GM23338 (cell line): ENCODE measurements around the gene DNAH11. TPM values are rescaled to one million over a fixed set of nuclear protein-coding genes. Genes with fewer than 3 reads are reported as not detected.
"Not testable (repeated sequence)": the region's sequence is repeated elsewhere in the genome, so short reads cannot be mapped to it uniquely, and the experiment has no call there.

Experiments
- ATAC-seq: fragments of 200-7000 bp; cut with Tn5 transposase; 3 replicates; pipeline ENCODE4 v1.9.1; 2020
- DNase-seq: peaks from one replicate; pipeline ENCODE4 v3.0.0-alpha.2; 2015; ENCODE audit warnings: low spot score
- H2AFZ ChIP-seq: fragments of 200-600 bp; sonication (generic); 2 replicates; pipeline ENCODE4 v1.8.0; 2016; ENCODE audit warnings: antibody characterized with exemption, mild to moderate bottlenecking, moderate library complexity
- H3F3A ChIP-seq: fragments of 200-600 bp; sonication (generic); replicated peaks from 2 replicates; pipeline ENCODE4 v1.8.0; 2017; ENCODE audit warnings: antibody characterized with exemption, mixed run types, low read depth
- H3K27ac ChIP-seq: fragments of 200-600 bp; sonication (generic); 2 replicates; pipeline ENCODE4 v1.6.1; 2016; ENCODE audit warnings: low read depth
- H3K27me3 ChIP-seq: fragments of 200-600 bp; sonication (generic); 2 replicates; pipeline ENCODE4 v1.8.0; 2016; ENCODE audit warnings: mild to moderate bottlenecking, mixed run types, moderate library complexity; ENCODE audit not compliant: insufficient read depth
- H3K36me3 ChIP-seq: fragments of 200-600 bp; sonication (generic); 2 replicates; pipeline ENCODE4 v1.8.0; 2016; ENCODE audit warnings: mild to moderate bottlenecking; ENCODE audit not compliant: insufficient read depth
- H3K4me1 ChIP-seq: fragments of 200-600 bp; sonication (generic); 2 replicates; pipeline ENCODE4 v1.8.0; 2016; ENCODE audit warnings: mild to moderate bottlenecking, moderate library complexity; ENCODE audit not compliant: insufficient read depth
- H3K4me2 ChIP-seq: fragments of 200-600 bp; sonication (generic); 2 replicates; pipeline ENCODE4 v1.7.1; 2017; ENCODE audit warnings: mixed run types
- H3K4me3 ChIP-seq: fragments of 200-600 bp; sonication (generic); 2 replicates; pipeline ENCODE4 v1.6.1; 2016; ENCODE audit warnings: mixed run types
- H3K79me2 ChIP-seq: fragments of 200-600 bp; sonication (generic); replicated peaks from 2 replicates; pipeline ENCODE4 v1.8.0; 2017; ENCODE audit warnings: mild to moderate bottlenecking; ENCODE audit not compliant: insufficient read depth
- H3K9me2 ChIP-seq: fragments of 200-600 bp; sonication (generic); 2 replicates; pipeline ENCODE4 v1.8.0; 2017; ENCODE audit not compliant: insufficient read depth
- H4K20me1 ChIP-seq: fragments of 200-600 bp; sonication (generic); replicated peaks from 2 replicates; pipeline ENCODE4 v1.8.0; 2017; ENCODE audit warnings: mild to moderate bottlenecking; ENCODE audit not compliant: insufficient read depth
- H3K27ac Mint-ChIP-seq: 2 replicates; pipeline ENCODE4 v1.8.0; 2020; ENCODE audit warnings: inconsistent platforms, mild to moderate bottlenecking, moderate library complexity, mixed read lengths
- H3K27me3 Mint-ChIP-seq: 3 replicates; pipeline ENCODE4 v1.8.0; 2022; ENCODE audit warnings: low read depth, mild to moderate bottlenecking, moderate library complexity, mixed read lengths, inconsistent platforms; ENCODE audit not compliant: insufficient read depth, poor library complexity
- H3K36me3 Mint-ChIP-seq: 3 replicates; pipeline ENCODE4 v1.8.0; 2021; ENCODE audit warnings: low read depth, mild to moderate bottlenecking, inconsistent platforms, moderate library complexity, mixed read lengths
- H3K4me1 Mint-ChIP-seq: 3 replicates; pipeline ENCODE4 v1.8.0; 2020; ENCODE audit warnings: mild to moderate bottlenecking, inconsistent platforms, mixed read lengths
- H3K4me3 Mint-ChIP-seq: 3 replicates; pipeline ENCODE4 v1.8.0; 2021; ENCODE audit warnings: moderate library complexity, mild to moderate bottlenecking, inconsistent platforms, mixed read lengths
- H3K9me3 Mint-ChIP-seq: 3 replicates; pipeline ENCODE4 v1.8.0; 2020; ENCODE audit warnings: moderate library complexity, mild to moderate bottlenecking, inconsistent platforms, mixed read lengths
- EZH2phosphoT487 ChIP-seq: fragments of 200-600 bp; sonication (generic); IDR thresholded peaks from one replicate; pipeline ENCODE4 v1.8.1; 2018; ENCODE audit warnings: antibody characterized with exemption; ENCODE audit not compliant: unreplicated experiment
- NANOG ChIP-seq: IDR thresholded peaks from 2 replicates; pipeline ENCODE4 v1.6.1; 2016; ENCODE audit warnings: antibody characterized with exemption, borderline replicate concordance
- STAT1 ChIP-seq: IDR thresholded peaks from one replicate; pipeline ENCODE4 v1.6.1; 2016; ENCODE audit warnings: antibody characterized with exemption; ENCODE audit not compliant: unreplicated experiment
- ZNF114 ChIP-seq: fragments of 250-450 bp; sonication (Bioruptor Pico); IDR thresholded peaks from 2 replicates; pipeline ENCODE4 v1.5.0; 2020; ENCODE audit warnings: mild to moderate bottlenecking, moderate library complexity
- ZNF331 ChIP-seq: fragments of 250-450 bp; sonication (Bioruptor Pico); IDR thresholded peaks from 2 replicates; pipeline ENCODE4 v1.5.0; 2020; ENCODE audit warnings: low read depth, mild to moderate bottlenecking, moderate library complexity
- polyA plus RNA-seq: library from polyadenylated mRNA; unstranded; fragments of >200 nt; fragmentation: Nextera tagmentation; extraction: Ambion mirVana; gene quantifications from 2 replicates; pipeline ENCODE4 v1.2.1, GENCODE V29; 2016
- total RNA-seq: library from RNA; depleted of rRNA; stranded (reverse); fragments of >200 nt; shearing (Covaris generic); gene quantifications from 2 replicates; pipeline ENCODE4 v1.2.3, GENCODE V29; 2014
- TF ChIP-seq, protein P1 (sequence below), 2 experiments: fragments of 200-600 bp in 1 of 2; sonication (generic) in 1 of 2; conservative IDR thresholded peaks; 2 replicates each; pipeline versions ENCODE4 v1.5.1 to v1.6.1; 2016 to 2017; ENCODE audit warnings: antibody characterized with exemption in 2 of 2, low read depth in 2 of 2, mild to moderate bottlenecking in 2 of 2, moderate library complexity in 1 of 2
- TF ChIP-seq, protein P2 (sequence below): IDR thresholded peaks from one replicate; pipeline ENCODE4 v1.6.1; 2018; ENCODE audit warnings: antibody characterized with exemption; ENCODE audit not compliant: unreplicated experiment
- TF ChIP-seq, protein P3 (sequence below): IDR thresholded peaks from 2 replicates; pipeline ENCODE4 v1.6.1; 2016; ENCODE audit warnings: antibody characterized with exemption

DNAH11 gene
- total and polyA plus RNA-seq, 2 experiments from 2014 or later, result 9.3 TPM

DNA sequence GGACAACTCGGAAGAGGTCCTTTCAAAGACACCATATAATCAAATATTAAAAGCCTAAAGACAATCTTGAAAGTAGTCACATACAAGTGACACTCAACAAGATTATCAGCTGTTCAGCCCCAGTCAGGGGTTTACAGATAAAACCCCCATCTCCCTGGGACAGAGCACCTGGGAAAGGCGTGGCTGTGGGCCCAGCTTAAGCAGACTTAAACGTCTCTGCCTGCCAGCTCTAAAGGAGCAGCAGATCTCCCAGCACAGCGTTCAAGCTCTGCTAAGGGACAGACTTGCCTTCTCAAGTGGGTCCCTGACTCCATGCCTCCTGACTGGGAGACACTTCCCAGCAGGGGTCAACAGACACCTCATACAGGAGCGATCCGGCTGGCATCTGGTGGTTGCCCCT lies 384.9 kb downstream of the DNAH11 start (continued):
- TF ChIP-seq NANOG, result no peak
- TF ChIP-seq, protein P1, sequence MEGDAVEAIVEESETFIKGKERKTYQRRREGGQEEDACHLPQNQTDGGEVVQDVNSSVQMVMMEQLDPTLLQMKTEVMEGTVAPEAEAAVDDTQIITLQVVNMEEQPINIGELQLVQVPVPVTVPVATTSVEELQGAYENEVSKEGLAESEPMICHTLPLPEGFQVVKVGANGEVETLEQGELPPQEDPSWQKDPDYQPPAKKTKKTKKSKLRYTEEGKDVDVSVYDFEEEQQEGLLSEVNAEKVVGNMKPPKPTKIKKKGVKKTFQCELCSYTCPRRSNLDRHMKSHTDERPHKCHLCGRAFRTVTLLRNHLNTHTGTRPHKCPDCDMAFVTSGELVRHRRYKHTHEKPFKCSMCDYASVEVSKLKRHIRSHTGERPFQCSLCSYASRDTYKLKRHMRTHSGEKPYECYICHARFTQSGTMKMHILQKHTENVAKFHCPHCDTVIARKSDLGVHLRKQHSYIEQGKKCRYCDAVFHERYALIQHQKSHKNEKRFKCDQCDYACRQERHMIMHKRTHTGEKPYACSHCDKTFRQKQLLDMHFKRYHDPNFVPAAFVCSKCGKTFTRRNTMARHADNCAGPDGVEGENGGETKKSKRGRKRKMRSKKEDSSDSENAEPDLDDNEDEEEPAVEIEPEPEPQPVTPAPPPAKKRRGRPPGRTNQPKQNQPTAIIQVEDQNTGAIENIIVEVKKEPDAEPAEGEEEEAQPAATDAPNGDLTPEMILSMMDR (conservative IDR thresholded peaks at IDR 0.05; ENCODE audit: low read depth in 2 of 2), result no peak
- TF ChIP-seq EZH2phosphoT487, result no peak
- no peak for TF ChIP-seq STAT1
- no peak for TF ChIP-seq ZNF331
- TF ChIP-seq, protein P2, sequence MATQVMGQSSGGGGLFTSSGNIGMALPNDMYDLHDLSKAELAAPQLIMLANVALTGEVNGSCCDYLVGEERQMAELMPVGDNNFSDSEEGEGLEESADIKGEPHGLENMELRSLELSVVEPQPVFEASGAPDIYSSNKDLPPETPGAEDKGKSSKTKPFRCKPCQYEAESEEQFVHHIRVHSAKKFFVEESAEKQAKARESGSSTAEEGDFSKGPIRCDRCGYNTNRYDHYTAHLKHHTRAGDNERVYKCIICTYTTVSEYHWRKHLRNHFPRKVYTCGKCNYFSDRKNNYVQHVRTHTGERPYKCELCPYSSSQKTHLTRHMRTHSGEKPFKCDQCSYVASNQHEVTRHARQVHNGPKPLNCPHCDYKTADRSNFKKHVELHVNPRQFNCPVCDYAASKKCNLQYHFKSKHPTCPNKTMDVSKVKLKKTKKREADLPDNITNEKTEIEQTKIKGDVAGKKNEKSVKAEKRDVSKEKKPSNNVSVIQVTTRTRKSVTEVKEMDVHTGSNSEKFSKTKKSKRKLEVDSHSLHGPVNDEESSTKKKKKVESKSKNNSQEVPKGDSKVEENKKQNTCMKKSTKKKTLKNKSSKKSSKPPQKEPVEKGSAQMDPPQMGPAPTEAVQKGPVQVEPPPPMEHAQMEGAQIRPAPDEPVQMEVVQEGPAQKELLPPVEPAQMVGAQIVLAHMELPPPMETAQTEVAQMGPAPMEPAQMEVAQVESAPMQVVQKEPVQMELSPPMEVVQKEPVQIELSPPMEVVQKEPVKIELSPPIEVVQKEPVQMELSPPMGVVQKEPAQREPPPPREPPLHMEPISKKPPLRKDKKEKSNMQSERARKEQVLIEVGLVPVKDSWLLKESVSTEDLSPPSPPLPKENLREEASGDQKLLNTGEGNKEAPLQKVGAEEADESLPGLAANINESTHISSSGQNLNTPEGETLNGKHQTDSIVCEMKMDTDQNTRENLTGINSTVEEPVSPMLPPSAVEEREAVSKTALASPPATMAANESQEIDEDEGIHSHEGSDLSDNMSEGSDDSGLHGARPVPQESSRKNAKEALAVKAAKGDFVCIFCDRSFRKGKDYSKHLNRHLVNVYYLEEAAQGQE, result no peak
- TF ChIP-seq, protein P3, sequence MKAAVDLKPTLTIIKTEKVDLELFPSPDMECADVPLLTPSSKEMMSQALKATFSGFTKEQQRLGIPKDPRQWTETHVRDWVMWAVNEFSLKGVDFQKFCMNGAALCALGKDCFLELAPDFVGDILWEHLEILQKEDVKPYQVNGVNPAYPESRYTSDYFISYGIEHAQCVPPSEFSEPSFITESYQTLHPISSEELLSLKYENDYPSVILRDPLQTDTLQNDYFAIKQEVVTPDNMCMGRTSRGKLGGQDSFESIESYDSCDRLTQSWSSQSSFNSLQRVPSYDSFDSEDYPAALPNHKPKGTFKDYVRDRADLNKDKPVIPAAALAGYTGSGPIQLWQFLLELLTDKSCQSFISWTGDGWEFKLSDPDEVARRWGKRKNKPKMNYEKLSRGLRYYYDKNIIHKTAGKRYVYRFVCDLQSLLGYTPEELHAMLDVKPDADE, result no peak
- no peak for TF ChIP-seq ZNF114

DNA sequence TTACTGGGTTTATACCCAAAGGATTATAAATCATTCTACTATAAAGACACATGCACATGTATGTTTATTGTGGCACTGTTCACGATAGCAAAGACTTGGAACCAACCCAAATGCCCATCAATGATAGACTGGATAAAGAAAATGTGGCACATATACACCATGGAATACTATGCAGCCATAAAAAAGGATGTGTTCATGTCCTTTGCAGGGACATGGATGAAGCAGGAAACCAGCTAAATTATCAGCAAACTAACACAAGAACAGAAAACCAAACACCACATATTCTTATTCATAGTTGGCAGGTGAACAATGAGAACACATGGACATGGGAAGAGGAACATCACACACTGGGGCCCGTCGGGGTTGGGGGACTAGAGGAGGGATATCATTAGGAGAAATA lies 390.5 kb downstream of the DNAH11 start:
- ATAC-seq, H2AFZ ChIP-seq: not testable (repeated sequence)
- peaks cover 54% of the 10 kb centered on the region for H3K36me3 Mint-ChIP-seq

More for the DNA sequence above, 390.5 kb downstream of the DNAH11 start:
- not testable (repeated sequence) for H3K4me3 ChIP-seq, H3F3A ChIP-seq, H3K4me3 Mint-ChIP-seq, H3K9me3 Mint-ChIP-seq, H3K4me2 ChIP-seq, DNase-seq, H3K9me2 ChIP-seq, H3K27ac ChIP-seq, H3K4me1 ChIP-seq, H3K27me3 Mint-ChIP-seq, H3K36me3 ChIP-seq, H3K27ac Mint-ChIP-seq, H3K27me3 ChIP-seq
- H3K4me1 Mint-ChIP-seq, result peaks cover 25% of the 10 kb centered on the region
- peaks cover 46% of the 10 kb centered on the region; the same call in 1 of the 2 replicates for H4K20me1 ChIP-seq
- H3K79me2 ChIP-seq, result peaks cover 100% of the 10 kb centered on the region
